Hematopoietic multipotent progenitor cell (in vitro differentiated cells): ENCODE measurements around the gene RNU6-1. TPM values are rescaled to one million over a fixed set of nuclear protein-coding genes. Genes with fewer than 3 reads are reported as not detected.

Experiments
- DNase-seq, 3 donors: peaks; one replicate each; pipeline ENCODE4 v3.0.0-alpha.2; 2011 to 2015; ENCODE audit warnings: low read depth in 2 of 3, low spot score in 2 of 3
- total RNA-seq: library from RNA; depleted of rRNA; stranded (reverse); fragments of >200 nt; gene quantifications from one replicate; pipeline ENCODE4 v1.2.3, GENCODE V29; 2012

The RNU6-1 gene
- total RNA-seq, 1 donor, result not detected

- no peak for DNase-seq
Observed at GRCh38 chr15:67834581-67835296, 5.1 kb downstream of the RNU6-1 start.

GRCh38 chr15:67833710-67834511 lies 5.9 kb downstream of the RNU6-1 start:
- peak in 1 of 3 donors; percentile 62 for DNase-seq

- no peak for DNase-seq
Observed at GRCh38 chr15:67832897-67833709, 6.7 kb downstream of the RNU6-1 start.

DNA sequence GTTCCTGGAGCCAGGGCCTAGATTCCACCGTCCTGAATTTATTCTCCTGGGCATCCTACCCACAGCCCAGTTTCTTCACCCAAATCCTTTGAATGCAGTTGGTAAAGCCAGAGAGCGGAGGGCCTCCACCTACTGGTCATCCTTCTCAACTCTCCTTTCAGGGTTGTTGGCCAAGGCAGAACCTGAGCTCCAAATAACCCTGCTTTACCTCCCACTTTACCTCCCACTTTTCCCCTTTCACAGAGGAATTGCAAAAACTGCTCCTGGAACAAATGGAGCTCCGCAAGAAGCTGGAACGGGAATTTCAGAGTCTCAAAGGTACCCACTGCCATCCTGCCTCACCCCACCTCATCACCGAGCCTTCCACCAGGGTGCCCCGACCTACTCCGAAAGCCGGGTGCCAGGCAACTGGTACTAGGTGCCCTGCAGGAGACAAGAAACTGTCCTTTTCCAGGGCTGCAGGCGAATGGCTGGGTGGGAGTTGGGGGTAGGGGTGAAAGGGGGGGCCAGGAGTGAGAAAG lies 7.8 kb downstream of the RNU6-1 start:
- no peak for DNase-seq

- no peak for DNase-seq
Observed at GRCh38 chr15:67831363-67831762, 8.5 kb downstream of the RNU6-1 start.

GRCh38 chr15:67829647-67830504 lies 10.0 kb downstream of the RNU6-1 start:
- DNase-seq, result no peak

GRCh38 chr15:67828969-67829646 lies 10.7 kb downstream of the RNU6-1 start:
- no peak for DNase-seq

DNA sequence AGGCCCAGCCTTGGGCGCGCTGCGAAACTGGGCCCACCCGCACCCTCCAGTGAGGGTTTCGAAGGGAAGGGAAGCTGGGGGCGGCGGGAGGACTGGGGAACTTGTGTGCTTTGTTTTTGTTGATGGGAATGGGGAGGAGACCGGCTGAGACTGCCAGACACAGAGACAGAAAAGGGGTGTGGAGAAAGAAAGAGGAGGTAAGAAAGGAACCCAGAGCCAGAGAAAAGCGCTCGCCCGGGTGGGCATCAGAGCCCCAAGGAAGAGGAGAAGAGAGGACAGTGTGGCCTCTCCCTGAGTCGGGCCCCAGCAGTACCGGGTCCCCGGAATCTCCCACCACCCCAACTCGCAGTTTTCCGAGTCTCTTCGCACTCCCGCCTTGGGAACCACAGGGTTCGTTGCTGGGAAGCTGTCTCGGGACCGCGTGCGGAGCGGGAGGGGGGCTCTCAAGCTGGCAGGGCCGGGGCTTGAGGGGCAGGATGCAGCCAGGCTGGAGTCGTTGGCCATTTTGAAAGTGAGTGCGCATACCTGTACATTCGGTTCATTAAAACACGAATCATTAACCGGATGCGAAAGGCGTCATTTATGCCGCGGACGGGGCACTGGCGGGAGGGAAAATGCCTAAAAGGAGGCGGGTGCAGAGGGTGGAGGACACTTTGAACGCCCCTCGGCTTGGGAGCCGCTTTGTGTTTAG lies 11.4 kb downstream of the RNU6-1 start:
- DNase-seq, result no peak

DNA sequence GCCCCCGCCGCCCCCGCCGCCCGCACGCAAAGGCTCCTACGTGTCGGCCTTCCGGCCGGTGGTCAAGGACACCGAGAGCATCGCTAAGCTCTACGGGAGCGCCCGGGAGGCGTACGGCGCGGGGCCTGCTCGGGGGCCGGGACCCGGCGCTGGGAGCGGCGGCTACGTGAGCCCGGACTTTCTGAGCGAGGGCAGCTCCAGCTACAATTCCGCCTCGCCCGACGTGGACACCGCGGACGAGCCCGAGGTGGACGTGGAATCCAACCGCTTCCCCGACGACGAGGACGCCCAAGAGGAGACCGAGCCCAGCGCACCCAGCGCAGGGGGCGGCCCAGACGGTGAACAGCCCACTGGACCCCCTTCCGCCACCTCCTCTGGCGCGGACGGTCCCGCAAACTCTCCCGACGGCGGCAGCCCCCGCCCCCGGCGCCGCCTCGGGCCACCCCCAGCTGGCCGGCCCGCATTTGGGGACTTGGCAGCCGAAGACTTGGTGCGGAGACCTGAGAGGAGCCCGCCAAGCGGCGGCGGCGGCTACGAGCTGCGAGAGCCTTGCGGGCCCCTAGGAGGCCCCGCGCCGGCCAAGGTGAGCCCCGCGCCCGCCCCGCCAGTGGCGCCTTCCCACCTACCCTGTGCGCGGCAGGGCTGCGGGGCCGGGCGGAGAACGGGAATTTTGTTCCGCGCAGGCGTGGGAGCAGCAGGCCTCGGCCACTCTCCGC lies 12.1 kb downstream of the RNU6-1 start:
- DNase-seq, result no peak

- no peak for DNase-seq
Observed at GRCh38 chr15:67826717-67827561, 12.9 kb downstream of the RNU6-1 start.

GRCh38 chr15:67825881-67826716 lies 13.7 kb downstream of the RNU6-1 start:
- DNase-seq, result no peak

DNA sequence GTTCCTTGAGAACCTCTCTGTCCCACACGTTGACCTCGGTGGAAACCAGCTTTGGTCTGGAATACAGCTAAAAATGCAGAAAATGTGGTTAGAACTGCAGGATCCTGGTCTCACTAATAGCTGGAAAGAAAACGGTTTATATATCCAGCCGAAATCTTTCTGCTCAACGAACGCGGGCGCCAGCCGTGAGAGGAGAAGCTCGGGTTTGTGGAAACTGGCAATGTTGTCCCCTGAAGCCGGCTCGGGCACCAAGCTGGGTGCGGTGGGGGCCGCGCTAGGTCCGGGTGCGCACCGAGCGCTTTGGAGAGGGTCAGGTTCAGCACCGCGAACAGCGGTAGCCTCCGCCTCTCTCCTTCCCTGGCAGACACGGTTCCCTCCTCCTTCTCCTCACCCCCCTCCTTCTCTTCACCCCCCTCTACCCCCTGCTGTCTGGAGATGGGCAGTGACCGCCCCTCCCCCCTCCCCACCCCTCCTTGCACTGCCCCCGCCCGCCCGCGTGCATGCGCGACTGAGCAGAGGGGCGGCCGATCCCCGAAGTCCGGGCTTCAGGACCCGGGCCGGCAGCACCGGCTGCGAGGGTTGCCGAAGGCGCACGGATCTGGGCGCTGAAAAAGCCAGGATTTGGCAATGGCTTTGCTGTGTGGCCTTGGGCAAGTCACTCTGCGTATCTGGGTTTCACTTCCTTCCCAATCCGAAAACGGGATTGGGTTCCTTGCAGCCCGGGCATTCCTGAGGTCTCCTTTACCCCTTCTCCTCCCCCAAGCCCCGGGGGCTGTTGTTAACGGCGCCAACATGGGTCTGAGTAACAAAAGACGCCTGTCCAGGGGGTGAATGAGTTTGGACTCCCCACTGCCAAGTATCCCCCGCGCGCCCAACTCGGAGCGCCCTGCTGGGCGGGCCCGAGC lies 14.6 kb downstream of the RNU6-1 start, which contains the start of gene SKOR1:
Gene SKOR1 (plus strand): TSS at position 534 of the 905 bp plus-strand sequence. CDS start 94 bp downstream, at position 628.
- DNase-seq, result peak in 1 of 3 donors; percentile 55

GRCh38 chr15:67824197-67824968 lies 15.5 kb downstream of the RNU6-1 start:
- peak in 1 of 3 donors; percentile 29 for DNase-seq
